Upper lobe of right lung (tissue), 1 donor: ENCODE data around the gene RNF34. TPM values are rescaled to one million over a fixed set of nuclear protein-coding genes. Genes with fewer than 3 reads are reported as not detected.

Source experiments
- ATAC-seq: fragments of 200-7000 bp; cut with Tn5 transposase; one replicate; pipeline ENCODE4 v1.9.1; 2020; ENCODE audit warnings: mild to moderate bottlenecking, moderate library complexity
- DNase-seq: peaks from one replicate; pipeline ENCODE4 v3.0.0-alpha.2; 2020
- H3K27ac ChIP-seq: fragments of 200-600 bp; one replicate; pipeline ENCODE4 v1.8.0; 2022
- H3K27me3 ChIP-seq: fragments of 200-600 bp; one replicate; pipeline ENCODE4 v1.8.0; 2022; ENCODE audit warnings: mild to moderate bottlenecking
- H3K36me3 ChIP-seq: fragments of 200-600 bp; one replicate; pipeline ENCODE4 v1.8.0; 2022
- H3K4me1 ChIP-seq: fragments of 200-600 bp; one replicate; pipeline ENCODE4 v1.8.0; 2022
- H3K4me3 ChIP-seq: fragments of 200-600 bp; one replicate; pipeline ENCODE4 v1.8.0; 2022; ENCODE audit warnings: mild to moderate bottlenecking
- H3K9me3 ChIP-seq: fragments of 200-600 bp; one replicate; pipeline ENCODE4 v1.8.0; 2022
- CTCF ChIP-seq: fragments of 200-600 bp; IDR thresholded peaks from one replicate; pipeline ENCODE4 v1.8.0; 2022; ENCODE audit warnings: antibody characterized with exemption
- intact Hi-C: fragments of 100-400 bp; cut with DNase I; formaldehyde crosslinking; loops from one replicate; pipeline ENCODE4 v1.11.0; 2022
- total RNA-seq: library from RNA; stranded (reverse); fragmentation: NEBNext Ultra II Directional; extraction: Animal tissue kit (Norgen Biotek cat#: 25700); gene quantifications from one replicate; pipeline ENCODE4 v1.2.1, GENCODE V29; 2021
- donor health status: DM: no; HTN: yes; CAD: no; lungs with severe emphysema.

The RNF34 gene
- total RNA-seq, 1 donor from 2014 or later = 29.5 TPM

GRCh38 chr12:121465921-121466793 lies 66.2 kb downstream of the RNF34 start:
- no peaks in the 10 kb centered on the region for H3K36me3 ChIP-seq
- H3K27me3 ChIP-seq = no peaks in the 10 kb centered on the region
- peaks cover 17% of the 10 kb centered on the region for H3K4me1 ChIP-seq
- no peak for TF ChIP-seq CTCF
- no peak overlapping the region for H3K27ac ChIP-seq
- intact Hi-C loops = no loop called here
- peak overlapping the region; percentile 51 for H3K4me3 ChIP-seq
- peak; percentile 0 for ATAC-seq
- peak; percentile 71 for DNase-seq
- H3K9me3 ChIP-seq = no peaks in the 10 kb centered on the region

GRCh38 chr12:121466794-121467637 lies 67.1 kb downstream of the RNF34 start:
- H3K4me1 ChIP-seq = peaks cover 21% of the 10 kb centered on the region
- H3K36me3 ChIP-seq = no peaks in the 10 kb centered on the region
- H3K4me3 ChIP-seq = peak overlapping the region; percentile 60
- H3K27me3 ChIP-seq = no peaks in the 10 kb centered on the region
- ATAC-seq (peak; percentile 97), DNase-seq (peak; percentile 96)
- no peak for TF ChIP-seq CTCF
- intact Hi-C loops = no loop called here
- H3K9me3 ChIP-seq = no peaks in the 10 kb centered on the region
- peak overlapping the region; percentile 74 for H3K27ac ChIP-seq

GRCh38 chr12:121467638-121468498 lies 68.0 kb downstream of the RNF34 start:
- Histone ChIP-seq H3K4me3 (peak overlapping the region; percentile 60), H3K9me3 (no peaks in the 10 kb centered on the region), H3K27ac (no peak overlapping the region), H3K27me3 (no peaks in the 10 kb centered on the region), H3K4me1 (peaks cover 22% of the 10 kb centered on the region), H3K36me3 (no peaks in the 10 kb centered on the region)
- ATAC-seq (peak; percentile 13), DNase-seq (peak; percentile 81)
- no peak for TF ChIP-seq CTCF
- intact Hi-C loops = no loop called here

GRCh38 chr12:121468499-121468801 lies 68.5 kb downstream of the RNF34 start:
- H3K27me3 ChIP-seq = no peaks in the 10 kb centered on the region
- DNase-seq (no peak), ATAC-seq (no peak)
- peaks cover 22% of the 10 kb centered on the region for H3K4me1 ChIP-seq
- no peaks in the 10 kb centered on the region for H3K36me3 ChIP-seq
- no peak for TF ChIP-seq CTCF
- H3K9me3 ChIP-seq = no peaks in the 10 kb centered on the region
- no peak overlapping the region for H3K27ac ChIP-seq
- no peak overlapping the region for H3K4me3 ChIP-seq
- intact Hi-C loops = no loop called here

GRCh38 chr12:121470751-121471150 lies 70.8 kb downstream of the RNF34 start:
- Histone ChIP-seq H3K36me3 (no peaks in the 10 kb centered on the region), H3K27me3 (no peaks in the 10 kb centered on the region), H3K9me3 (no peaks in the 10 kb centered on the region), H3K4me3 (no peak overlapping the region), H3K27ac (no peak overlapping the region), H3K4me1 (peaks cover 17% of the 10 kb centered on the region)
- no peak for TF ChIP-seq CTCF
- no peak for ATAC-seq
- intact Hi-C loops = no loop called here
- DNase-seq = no peak
